ENCODE data around the gene COL4A1.

The COL4A1 gene

DNA sequence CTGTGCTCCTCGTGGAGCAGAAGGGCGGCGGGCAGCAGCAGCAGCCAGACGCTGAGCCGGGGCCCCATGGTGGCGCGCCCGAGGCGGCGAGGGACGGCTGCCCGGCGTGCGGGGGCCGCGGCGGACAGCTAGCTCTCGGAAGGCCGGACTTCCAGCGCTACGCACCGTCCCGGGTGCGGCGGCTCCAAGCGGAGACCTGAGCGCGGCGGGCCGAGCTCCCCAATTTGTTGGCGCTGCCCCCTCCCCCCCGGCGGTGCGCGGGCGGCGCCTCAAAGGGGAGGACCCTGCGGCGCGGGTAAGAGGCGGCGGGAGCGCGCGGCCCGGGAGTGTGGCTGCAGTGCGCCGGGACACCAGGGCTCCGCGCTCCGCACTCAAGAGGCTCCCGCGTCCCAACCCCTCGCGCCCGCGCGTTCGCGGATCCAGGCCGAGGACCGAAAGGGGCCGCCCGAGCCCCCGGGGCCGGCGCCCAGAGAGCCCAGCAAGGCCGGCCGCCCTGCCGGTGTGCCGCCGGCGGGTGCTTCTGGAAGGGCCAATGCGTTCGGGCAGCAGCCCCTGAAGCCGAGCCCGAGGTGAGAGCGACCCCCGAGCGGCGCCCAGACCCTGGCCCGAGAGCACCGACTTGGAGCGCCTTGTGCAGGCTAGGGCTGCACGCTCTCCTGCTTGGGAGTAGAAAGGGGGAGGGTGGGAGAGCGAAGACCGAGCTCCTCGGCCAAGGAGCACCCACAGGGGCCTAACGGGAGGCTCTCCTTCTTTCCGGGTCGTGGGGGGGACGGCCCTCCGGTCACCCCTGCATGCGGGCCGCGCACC is at the start of gene COL4A1, which contains the start of gene COL4A2:
Gene COL4A1 (minus strand): TSS at position 198 of the 807 bp plus-strand sequence. CDS start 130 bp downstream, at position 68.
Gene COL4A2 (plus strand): TSS at position 325 of the 807 bp plus-strand sequence. CDS start 620 bp downstream, outside the sequence.
- no peak for DNase-seq (ENCODE audit: low read depth)

DNA sequence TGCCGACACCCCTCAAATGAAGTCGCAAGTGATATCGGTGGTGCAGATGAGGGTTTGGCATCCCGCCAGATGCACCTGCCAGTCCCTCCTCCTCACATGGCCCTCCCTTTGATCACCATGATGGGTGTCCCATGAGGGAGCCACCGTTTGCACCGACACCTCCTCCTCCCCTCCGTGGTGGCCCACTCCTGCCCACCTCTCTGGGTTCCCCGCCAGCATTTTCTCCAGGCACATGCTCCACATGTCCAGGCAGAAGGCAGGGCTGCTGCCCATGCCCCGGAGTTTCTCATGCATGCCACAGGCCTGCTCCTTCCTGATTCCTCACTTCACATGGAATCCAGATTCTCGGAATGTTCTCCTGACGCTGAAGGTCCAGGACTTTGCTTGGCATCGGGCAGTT is 49.4 kb upstream of the COL4A1 start:
- no peak for DNase-seq (ENCODE audit: low read depth)

DNA sequence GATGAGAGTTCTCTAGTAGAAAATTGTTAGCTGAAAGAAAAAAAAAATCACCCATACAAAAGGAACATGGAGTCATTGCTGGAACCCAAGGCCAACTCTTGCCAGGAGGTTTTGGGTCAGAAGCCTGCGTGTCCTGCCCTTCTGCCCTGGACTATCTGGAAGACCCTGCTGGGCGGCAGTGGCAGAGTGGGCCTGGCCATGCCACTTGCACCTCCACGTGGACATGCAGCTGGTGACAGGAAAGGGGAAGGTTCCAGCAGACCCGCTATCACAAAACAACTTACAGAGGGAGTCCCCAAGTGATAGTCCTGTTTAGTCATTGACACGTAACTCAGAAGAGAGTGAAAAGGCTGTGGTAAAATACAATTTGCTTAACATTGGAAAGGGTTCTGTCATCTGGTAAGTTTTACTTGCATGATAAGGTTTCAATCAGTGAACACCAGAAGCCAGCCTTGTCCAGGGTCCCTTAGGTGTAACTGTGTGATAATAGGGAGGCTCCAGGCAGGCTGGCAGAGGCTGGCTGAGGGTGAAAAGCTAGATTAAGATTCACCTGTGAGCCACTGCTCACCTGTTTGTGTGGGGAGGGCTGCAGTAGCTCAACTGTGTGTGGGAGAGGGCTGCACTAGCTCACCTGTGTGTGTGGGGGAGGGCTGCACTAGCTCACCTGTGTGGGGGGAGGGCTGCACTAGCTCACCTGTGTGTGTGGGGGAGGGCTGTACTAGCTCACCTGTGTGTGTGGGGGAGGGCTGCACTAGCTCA is 47.9 kb upstream of the COL4A1 start:
- DNase-seq (ENCODE audit: low read depth), result no peak

DNA sequence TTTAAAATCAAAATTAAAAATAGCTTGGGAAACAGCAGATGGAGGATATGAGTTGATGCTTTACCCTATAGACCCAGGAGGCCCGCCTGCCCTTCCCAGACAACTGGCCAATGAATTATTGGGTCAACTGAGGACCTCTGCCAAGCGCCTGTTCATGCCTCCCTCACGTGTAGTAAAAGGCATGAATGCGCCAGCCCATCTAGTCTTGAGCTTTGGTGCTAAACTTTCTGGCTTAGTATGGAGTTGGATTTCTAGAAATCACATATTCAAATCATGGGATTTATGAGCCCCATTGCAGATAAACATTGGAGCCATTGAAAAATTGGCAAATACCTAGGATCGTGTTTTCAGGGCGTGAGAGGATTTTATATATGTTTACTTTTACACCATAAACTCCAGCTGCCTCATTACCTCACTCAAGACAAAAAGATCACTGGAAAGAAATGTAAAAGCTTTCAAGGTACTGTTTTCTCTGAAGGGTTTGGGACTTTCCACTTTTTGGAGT is 47.2 kb upstream of the COL4A1 start:
- DNase-seq (ENCODE audit: low read depth), result no peak

DNA sequence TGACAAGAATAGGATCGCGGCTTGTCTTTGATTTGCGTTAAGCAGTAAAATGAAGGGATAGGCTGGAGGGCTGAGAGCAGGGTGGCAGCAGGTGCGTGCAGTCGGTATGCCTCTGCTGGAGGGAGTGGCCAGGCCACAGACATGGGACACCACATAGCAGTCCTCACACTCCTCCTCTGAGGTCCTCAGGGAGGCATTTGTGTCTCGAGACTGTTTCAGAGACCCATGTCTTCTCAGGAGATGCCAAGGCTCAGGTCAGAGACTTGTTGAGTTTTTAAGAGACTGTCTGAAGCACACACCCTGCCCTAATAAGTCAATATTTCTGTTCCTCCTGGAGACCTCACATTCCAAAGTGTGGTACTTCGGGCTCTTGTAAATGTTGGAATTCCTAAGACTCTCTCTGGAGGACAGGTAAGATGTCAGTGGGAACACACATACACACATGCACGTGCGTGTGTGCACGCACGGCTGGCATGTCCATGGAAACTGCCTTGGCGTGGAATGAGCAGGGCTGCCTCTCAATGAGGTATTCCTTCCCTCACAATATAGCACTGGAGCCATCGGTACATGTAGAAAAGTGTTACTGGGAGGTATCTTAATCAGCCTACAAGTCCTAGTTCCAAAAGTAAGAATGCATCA is 46.5 kb upstream of the COL4A1 start:
- no peak for DNase-seq (ENCODE audit: low read depth)

DNA sequence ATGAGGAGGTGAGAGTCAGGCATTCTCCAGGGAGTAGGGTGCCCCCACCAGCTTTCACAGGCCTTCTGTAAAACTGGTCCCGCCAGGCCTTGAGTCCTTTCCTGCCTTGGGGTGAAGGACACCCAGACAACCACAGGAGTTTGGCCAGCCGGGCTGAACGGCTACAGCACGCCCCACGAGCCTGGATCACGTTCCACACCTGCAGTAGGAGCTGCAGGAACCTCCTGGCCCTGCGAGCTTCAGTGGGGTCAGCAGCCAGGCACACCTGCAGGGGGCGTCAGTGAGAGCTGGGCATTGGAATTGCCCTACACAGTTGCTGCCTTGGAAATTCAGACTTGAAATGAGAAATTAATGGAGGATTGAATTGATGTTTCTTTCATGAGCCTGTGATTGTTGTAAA is 45.8 kb upstream of the COL4A1 start:
- DNase-seq (ENCODE audit: low read depth), result no peak

DNA sequence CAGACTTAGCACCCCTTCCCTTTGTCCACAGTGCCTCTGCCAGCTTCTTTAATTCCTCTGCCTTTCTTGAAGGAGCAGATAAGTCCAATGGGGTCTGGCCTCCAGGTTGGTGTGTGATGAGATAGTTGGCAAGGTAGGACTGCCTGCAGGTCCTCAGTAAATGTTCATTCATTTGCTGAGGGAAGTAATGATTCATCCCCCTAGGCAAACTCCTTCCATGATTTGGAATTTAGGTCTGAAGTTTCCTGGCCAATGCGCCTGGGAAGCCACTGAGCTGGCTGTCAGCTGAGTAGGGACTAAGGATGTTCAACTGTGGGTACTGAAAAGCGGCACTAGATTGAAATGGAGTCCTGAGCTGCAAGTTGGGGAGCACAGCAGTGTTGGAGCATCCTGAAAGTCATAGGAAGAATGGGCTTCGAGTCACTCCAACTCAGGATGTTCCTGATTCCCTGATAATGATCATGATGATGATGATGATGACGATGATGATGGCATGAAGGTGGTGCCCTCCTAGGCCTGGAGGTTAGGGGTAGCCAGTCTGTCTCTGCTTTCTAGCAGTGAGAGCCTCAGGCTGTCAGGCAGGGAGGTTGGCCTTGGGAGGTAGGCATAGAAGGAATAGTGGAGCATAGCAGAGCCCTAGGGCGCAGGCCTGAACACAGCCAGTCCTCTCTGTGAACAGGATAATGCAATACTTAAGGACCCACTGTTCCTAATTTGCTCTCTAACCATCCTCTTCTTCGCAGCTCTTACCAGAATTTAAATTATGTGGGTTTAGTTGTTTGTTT is 44.9 kb upstream of the COL4A1 start:
- DNase-seq (ENCODE audit: low read depth), result no peak

DNA sequence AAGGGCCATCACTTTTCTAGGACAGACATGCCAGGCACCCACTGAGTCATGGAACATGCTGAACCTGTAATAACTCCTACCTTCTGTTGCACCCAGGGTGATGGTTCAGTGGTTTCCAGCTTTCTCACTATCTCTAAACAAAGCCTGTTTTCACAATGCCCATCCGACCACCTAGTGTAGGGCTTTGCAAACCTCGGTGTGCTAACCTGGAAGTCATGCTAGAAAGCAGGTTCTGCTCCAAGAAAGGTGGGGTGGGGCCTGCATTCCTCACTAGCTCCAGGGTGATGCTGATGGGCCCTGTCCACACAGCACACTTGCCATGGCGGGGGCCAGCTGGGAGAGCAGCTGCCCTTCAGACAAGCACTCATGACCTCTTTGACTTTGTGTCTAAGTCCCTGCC is 43.6 kb upstream of the COL4A1 start:
- no peak for DNase-seq (ENCODE audit: low read depth)

DNA sequence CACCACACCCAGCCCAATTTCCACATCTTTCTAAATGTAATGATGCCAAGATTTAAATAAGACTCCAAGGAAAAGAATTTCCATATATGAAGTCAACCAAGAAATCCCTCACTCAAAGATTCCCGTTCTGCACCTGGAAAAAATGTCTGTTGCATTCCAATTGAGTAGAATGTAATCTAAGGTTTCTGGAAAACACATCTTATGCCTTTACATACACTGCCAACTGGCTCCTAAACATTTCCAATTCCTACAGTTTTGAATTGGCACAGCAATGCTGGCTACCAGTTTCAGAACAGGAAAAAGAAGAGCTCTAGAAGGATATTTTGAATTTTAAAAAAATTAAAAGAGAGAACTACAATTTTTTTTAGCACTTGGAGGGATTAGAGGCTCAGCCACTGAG is 43.1 kb upstream of the COL4A1 start:
- DNase-seq (ENCODE audit: low read depth), result no peak

DNA sequence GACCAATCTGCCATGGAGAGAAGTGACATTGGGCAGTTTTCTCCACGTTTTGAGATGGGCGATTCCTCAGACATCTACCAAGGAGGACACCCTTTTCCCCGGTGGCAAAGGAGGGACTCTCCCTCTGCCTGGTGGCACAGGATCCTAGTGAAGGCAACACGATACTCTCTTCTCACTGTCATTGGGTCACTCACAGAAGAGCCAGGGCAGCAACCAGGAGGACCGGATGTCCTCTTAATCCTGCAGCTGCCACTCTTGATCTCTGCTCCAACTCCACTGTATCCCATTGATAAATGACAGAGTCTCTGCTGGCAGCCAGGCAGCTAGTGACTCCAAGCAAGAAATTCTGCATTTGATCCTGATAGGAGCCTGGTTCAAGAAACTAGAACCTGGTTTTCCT is 42.3 kb upstream of the COL4A1 start:
- DNase-seq (ENCODE audit: low read depth), result no peak

DNA sequence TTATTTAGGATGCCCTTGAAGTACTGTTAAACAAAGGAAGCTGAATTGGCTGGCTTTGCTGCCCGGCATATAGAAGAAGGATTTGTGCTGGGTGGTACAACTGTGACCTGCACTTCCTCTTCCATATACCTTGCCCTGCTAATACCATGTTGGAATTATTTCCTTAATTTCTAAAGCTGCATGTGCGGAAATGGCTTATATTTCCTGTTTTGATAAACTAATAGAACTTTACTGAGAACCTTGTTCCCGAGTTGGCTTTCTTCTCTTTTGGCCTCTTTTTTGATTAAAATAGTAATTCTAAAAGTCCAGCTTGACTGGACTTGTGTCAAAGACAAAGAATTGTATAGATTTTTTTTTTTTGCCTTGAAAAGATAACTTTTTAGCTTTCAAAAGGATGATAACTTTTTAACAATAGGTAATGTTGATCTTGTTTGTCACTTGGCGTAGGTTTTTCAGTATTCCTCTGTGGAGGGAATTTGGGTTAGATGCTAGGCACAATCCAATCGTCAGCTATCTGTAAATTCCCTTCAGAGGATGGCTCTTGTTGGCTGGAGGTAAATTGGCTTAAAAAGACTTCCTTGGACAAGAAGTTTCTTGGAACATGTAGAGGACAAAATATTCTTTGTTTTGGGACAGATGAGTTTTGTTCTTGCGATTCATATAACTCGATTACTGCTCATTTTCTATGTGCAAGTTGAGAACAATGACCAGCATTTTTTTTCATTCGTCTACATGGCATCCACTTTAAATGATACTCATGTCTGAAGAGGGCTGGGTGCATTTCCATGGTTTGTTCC is 41.5 kb upstream of the COL4A1 start:
- DNase-seq (ENCODE audit: low read depth), result no peak

DNA sequence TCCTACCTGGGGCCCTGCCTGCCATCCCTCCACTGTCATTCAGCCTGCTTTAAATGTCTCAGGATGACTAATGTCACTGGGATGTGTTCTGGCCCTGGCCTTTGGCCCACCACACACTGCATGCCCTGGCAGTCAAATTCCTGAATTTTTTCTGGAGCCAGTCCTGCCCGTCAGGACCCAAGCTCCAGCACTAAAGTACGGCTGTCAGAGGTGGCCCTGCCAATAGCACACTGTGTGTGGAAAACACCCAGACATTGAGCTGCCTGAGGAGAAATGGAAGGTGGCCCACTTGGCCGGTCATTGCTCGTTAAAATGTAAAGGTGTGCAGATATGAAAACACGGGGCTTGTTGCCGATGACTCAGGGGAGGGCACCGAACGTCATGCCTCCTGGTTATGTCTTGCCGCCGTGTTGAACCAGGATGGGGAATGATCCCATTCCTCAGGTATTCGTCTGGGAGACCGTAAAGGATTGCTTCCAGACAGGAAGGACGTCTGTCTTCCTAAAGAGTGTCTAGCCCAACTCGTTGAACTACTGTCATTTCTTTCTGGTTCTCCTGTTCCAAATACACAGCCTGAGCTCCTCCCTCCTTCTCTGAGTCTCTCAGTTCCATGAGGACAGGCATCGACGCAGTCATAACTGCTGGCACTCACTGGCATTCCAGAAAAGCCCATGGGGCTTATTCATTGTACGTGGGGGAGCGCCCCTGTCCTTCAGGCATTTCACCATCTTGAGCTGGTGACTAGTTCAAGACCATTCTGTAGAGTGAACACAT is 40.8 kb upstream of the COL4A1 start:
- DNase-seq (ENCODE audit: low read depth), result no peak

DNA sequence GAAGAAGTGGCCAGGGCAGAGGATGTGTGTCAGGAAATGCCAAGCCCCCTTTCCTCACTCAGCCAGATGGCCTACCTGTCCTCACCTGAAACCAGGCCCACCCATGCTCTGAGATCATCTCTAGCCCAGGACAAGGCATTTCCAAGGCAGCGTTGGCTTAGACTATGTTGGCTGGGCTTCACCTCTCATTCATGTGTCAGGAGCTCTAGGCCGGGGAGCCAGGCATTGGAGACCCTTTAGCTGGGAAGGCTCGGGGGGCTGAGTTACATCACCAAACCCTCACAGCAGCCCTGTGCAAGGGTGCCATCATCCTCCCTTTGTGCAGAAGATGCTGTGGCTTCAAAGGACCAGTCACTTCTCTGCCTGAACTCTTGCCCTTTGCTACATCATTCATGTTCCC is 40.1 kb upstream of the COL4A1 start:
- no peak for DNase-seq (ENCODE audit: low read depth)

DNA sequence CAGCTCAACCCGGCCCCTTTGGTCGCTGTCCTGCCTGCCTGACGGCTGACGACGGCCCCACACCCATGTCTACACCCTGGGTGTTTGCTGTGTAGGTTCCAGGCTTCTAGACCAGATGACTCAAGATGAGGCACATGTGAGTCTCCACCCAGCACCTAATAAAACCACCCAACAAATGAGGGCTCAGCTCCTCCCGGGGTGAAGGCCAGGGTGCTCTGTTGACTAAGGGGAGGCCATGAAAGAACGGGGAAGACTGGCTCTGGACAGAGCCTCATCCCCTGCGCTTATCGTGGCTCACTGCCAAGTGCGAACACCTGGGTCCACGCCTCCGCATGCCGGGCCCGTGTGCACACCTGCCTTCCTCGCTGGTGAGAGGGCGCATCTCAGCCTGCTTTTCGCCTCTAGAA is 39.7 kb upstream of the COL4A1 start:
- no peak for DNase-seq (ENCODE audit: low read depth)

DNA sequence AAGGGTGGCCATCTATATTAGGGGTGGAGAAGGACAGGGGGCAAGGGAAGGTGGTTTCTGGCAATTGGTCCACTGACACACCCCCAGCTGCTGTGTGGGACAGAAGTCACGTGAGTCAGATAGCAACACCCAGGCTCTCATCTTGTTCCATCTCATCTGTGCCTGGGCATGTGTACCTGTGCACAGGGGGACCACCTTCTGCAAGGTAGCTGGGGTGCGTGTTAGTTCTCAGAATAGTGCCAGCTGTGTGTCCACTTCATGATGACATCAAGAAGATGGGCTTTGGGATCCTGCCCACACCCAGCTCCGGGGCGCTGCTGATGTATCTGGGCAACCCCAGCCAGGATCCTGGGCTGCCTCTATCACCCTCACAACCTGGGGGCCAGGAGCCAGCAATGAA is 38.7 kb upstream of the COL4A1 start:
- DNase-seq (ENCODE audit: low read depth), result no peak

DNA sequence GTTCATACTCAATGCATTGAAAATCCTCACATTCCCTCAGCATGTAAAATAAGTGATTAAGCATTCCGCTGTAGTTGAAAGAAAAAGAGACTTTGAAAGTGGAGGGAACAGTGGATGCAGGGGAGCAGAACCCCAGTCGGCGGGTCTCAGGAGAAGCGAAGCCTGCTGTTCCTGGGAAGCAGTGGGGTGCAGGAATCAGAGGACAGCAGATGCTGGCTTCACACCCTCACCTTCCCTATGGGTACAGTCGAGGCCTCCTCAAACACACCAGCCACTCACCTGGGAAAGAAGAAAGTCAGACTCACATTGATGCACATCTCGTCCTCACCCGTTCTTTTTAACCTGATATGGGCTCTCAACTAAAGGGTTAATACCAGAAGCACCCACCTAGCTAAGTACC is 38.3 kb upstream of the COL4A1 start:
- DNase-seq (ENCODE audit: low read depth), result no peak

DNA sequence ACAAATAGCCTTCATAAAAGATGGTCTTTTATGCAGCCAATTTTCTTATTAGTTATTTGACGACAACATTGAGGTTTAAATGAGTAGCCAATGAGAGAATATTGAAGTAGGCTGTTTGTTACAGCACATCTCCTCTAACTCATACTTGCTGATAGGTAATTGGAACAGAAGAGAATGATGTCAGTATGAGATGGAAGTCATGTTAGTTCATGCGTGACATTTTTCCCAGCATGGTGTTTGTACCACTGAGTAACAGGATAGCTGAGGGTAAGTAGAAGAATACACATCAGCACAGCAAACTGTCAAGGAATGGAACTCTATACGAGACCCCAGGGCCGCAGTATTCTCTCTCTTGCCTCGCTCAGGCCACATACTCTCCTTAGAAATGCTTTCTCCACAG is 37.4 kb upstream of the COL4A1 start:
- DNase-seq (ENCODE audit: low read depth), result no peak

DNA sequence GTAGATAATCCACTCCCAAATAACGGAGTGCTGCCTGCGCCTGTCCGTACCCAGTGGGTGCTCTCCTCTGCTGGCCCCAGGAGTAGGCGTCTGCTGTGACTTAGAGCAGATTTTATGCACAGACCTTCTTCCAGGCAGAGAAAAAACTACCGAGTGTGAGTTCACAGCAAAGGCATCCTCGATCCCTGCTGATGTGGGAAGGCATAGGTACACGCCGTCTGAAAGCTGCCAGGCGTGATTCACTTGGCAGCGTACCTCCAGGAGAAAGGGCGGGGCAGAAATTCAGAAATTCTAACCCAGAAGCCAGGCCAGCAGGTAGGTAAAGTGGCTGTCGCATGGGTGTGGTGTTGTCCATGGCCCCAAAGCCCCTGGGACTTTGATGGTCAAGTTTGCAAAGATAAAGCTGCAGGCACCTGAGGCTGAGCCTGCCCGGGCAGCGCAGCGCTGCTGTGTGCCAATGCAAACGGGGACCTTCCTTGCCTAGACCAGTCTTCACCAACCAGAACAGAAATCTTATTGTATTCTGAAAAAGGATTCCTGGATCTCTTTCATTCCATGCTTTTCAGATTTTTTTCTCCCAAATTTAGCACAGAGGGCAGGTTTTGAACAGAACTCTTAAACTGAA is 36.4 kb upstream of the COL4A1 start:
- DNase-seq (ENCODE audit: low read depth), result no peak

DNA sequence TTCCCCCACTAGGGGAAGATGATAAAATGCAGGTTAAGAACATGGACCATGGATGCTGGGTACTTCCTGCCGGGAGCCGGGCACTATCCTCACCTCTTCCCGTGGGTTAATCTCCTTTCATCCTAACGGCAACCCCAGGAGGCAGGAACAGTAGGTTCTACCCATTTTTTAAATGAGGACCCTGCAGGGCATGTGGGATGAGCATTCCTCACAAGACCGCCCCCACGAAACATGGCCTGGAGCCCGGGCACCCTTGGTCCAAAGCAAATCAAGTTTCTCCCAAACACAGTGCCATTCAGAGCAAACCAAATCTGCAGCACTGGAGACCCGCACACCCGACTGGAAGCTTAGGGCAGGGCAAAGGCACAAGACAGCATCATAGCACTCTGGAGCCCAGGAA is 35.5 kb upstream of the COL4A1 start:
- DNase-seq (ENCODE audit: low read depth), result no peak

Data from activated gamma-delta T cell treated with anti-CD3 and anti-CD28 coated beads, Interleukin-2, amount 50 U/mL, for 16 hours (primary cell).